ENCODE measurements around the gene BCHE.

Gene BCHE

DNA sequence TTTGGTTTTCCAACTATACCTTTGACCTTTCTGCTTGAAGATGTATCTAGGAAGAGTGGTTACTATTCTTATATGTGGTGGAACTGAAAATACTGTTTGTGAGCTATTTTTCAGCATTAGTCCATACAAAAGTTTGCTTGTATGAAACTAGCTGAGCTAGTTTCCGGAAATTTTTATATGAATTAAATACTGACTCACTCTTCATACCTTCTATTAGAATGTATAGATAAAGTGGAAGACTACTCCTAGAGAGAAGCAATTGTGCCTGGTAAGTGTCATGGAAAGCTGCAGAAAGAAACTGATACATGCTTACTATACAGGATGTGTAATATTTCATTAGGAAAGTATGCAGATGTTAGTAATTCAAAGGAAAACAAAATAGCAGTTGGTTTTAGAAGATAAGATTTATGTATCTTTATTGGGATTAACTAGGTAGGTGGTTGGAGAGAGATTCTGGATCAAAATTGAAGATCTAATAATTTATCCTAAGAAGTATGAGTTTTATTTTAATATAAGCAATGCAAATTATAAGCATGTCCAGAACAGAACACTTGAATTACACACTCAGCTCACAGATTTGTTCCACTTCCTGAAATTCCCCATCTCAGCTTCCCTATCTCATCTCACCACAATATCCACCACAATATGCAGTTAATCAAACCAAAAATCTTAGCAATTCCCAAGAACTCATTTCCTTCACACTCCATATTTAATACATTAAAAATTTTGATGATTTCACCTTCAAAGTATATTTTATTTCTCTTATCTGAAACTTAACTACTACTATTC, 82.8 kb downstream of the BCHE start:
- Histone ChIP-seq H3K4me3 (ENCODE audit: low read length) (no peak overlapping the region), H3K9me3 (ENCODE audit: control insufficient read depth, insufficient read depth, low read length) (no peaks in the 10 kb centered on the region), H3K36me3 (ENCODE audit: control insufficient read depth, low read length) (no peaks in the 10 kb centered on the region), H3K27ac (ENCODE audit: low read depth, low read length) (no peak overlapping the region), H3K4me2 (ENCODE audit: low read length) (no peak overlapping the region), H3F3A (ENCODE audit: control insufficient read depth, insufficient read depth) (no peaks in the 10 kb centered on the region), H3K27me3 (ENCODE audit: control insufficient read depth, low read length) (no peaks in the 10 kb centered on the region), H4K20me1 (ENCODE audit: control insufficient read depth, insufficient read depth, low read depth, low read length) (no peaks in the 10 kb centered on the region), H3K9me2 (replicated peaks; ENCODE audit: control insufficient read depth, low read length) (no peaks in the 10 kb centered on the region), H3K79me2 (ENCODE audit: control insufficient read depth, low read length) (no peaks in the 10 kb centered on the region), H3K4me1 (ENCODE audit: control insufficient read depth, low read length) (no peaks in the 10 kb centered on the region)
- TF ChIP-seq, protein P1, sequence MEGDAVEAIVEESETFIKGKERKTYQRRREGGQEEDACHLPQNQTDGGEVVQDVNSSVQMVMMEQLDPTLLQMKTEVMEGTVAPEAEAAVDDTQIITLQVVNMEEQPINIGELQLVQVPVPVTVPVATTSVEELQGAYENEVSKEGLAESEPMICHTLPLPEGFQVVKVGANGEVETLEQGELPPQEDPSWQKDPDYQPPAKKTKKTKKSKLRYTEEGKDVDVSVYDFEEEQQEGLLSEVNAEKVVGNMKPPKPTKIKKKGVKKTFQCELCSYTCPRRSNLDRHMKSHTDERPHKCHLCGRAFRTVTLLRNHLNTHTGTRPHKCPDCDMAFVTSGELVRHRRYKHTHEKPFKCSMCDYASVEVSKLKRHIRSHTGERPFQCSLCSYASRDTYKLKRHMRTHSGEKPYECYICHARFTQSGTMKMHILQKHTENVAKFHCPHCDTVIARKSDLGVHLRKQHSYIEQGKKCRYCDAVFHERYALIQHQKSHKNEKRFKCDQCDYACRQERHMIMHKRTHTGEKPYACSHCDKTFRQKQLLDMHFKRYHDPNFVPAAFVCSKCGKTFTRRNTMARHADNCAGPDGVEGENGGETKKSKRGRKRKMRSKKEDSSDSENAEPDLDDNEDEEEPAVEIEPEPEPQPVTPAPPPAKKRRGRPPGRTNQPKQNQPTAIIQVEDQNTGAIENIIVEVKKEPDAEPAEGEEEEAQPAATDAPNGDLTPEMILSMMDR (IDR thresholded peaks at IDR 0.05; ENCODE audit: low read depth, low read length, poor library complexity, severe bottlenecking): no peak
- TF ChIP-seq EZH2phosphoT487 (IDR thresholded peaks at IDR 0.05; ENCODE audit: borderline replicate concordance, low read length): no peak

DNA sequence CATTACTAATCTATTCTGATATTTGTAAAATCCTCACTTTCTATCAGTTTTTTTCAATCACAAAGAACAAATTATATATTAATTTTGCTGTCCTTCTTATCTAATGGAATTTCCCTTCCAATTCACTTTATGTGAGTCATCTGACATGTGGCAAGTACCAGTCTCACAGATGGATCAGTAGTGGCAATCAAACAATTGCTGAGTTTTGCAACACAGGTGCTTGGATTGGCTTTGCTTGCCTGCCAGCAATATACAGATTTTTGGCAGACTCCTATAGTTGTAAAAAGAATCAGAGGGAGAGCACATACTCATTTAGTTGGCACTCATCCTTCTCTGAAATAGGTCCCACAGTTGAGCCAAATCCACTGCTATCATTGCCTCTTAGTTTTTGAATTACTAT, 83.7 kb downstream of the BCHE start:
- Histone ChIP-seq H3F3A (ENCODE audit: control insufficient read depth, insufficient read depth) (no peaks in the 10 kb centered on the region), H3K4me3 (ENCODE audit: low read length) (no peak overlapping the region), H3K36me3 (ENCODE audit: control insufficient read depth, low read length) (no peaks in the 10 kb centered on the region), H3K27ac (ENCODE audit: low read depth, low read length) (no peak overlapping the region), H3K4me1 (ENCODE audit: control insufficient read depth, low read length) (no peaks in the 10 kb centered on the region), H3K4me2 (ENCODE audit: low read length) (no peak overlapping the region), H3K9me2 (replicated peaks; ENCODE audit: control insufficient read depth, low read length) (no peaks in the 10 kb centered on the region), H3K27me3 (ENCODE audit: control insufficient read depth, low read length) (no peaks in the 10 kb centered on the region), H4K20me1 (ENCODE audit: control insufficient read depth, insufficient read depth, low read depth, low read length) (no peaks in the 10 kb centered on the region), H3K79me2 (ENCODE audit: control insufficient read depth, low read length) (no peaks in the 10 kb centered on the region), H3K9me3 (ENCODE audit: control insufficient read depth, insufficient read depth, low read length) (no peaks in the 10 kb centered on the region)
- TF ChIP-seq EZH2phosphoT487 (IDR thresholded peaks at IDR 0.05; ENCODE audit: borderline replicate concordance, low read length): no peak
- TF ChIP-seq, protein P1 (IDR thresholded peaks at IDR 0.05; ENCODE audit: low read depth, low read length, poor library complexity, severe bottlenecking): no peak

DNA sequence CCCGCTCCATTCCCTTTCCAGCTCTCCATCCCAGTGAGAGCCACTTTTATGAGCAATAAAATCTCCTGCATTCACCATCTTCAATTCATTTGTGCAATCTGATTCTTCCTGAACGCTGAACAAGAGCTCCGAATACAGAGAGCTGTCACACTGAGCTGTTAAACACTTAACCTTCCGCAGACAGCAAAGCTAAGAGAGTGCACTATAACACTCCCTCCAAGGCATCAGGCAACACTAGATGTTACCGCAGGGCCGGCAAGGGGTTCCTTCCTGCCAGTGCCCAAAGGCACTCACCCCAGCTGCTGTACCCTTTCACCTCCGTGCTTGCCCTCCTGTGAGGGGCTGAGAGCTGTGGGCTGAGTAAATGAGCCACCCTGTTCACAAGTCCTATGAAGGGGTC, 85.6 kb downstream of the BCHE start:
- Histone ChIP-seq H3F3A (ENCODE audit: control insufficient read depth, insufficient read depth) (no peaks in the 10 kb centered on the region), H3K9me3 (ENCODE audit: control insufficient read depth, insufficient read depth, low read length) (no peaks in the 10 kb centered on the region), H3K79me2 (ENCODE audit: control insufficient read depth, low read length) (no peaks in the 10 kb centered on the region), H3K27me3 (ENCODE audit: control insufficient read depth, low read length) (no peaks in the 10 kb centered on the region), H3K9me2 (replicated peaks; ENCODE audit: control insufficient read depth, low read length) (no peaks in the 10 kb centered on the region), H3K27ac (ENCODE audit: low read depth, low read length) (no peak overlapping the region), H3K4me2 (ENCODE audit: low read length) (no peak overlapping the region), H4K20me1 (ENCODE audit: control insufficient read depth, insufficient read depth, low read depth, low read length) (no peaks in the 10 kb centered on the region), H3K36me3 (ENCODE audit: control insufficient read depth, low read length) (no peaks in the 10 kb centered on the region), H3K4me3 (ENCODE audit: low read length) (no peak overlapping the region), H3K4me1 (ENCODE audit: control insufficient read depth, low read length) (no peaks in the 10 kb centered on the region)
- TF ChIP-seq, protein P1 (IDR thresholded peaks at IDR 0.05; ENCODE audit: low read depth, low read length, poor library complexity, severe bottlenecking): no peak
- no peak for TF ChIP-seq EZH2phosphoT487 (IDR thresholded peaks at IDR 0.05; ENCODE audit: borderline replicate concordance, low read length)

All from DOHH2 (cell line).